Measurements from ENCODE around the gene MTIF3. TPM values are rescaled to one million over a fixed set of nuclear protein-coding genes. Genes with fewer than 3 reads are reported as not detected.

The MTIF3 gene
- total RNA-seq, 1 experiment from 2014 or later: 20.7 TPM

- Histone ChIP-seq H3K27me3 (ENCODE audit: control insufficient read depth, insufficient read depth, low read length) (no peaks in the 10 kb centered on the region), H3K27ac (ENCODE audit: low read length) (no peak overlapping the region), H3K9me3 (ENCODE audit: control insufficient read depth, insufficient read depth, low read depth, low read length) (no peaks in the 10 kb centered on the region), H3K4me3 (ENCODE audit: low read depth in 2 of 2, low read length in 2 of 2) (no peak overlapping the region), H3K4me1 (ENCODE audit: control insufficient read depth, insufficient read depth, low read length) (peaks cover 5% of the 10 kb centered on the region; the same call in 1 of the 2 replicates), H3K36me3 (ENCODE audit: control insufficient read depth, insufficient read depth, low read length) (no peaks in the 10 kb centered on the region)
- no peak for TF ChIP-seq REST (IDR thresholded peaks at IDR 0.05; ENCODE audit: insufficient read depth in 1 of 2, low read depth in 2 of 2, low read length in 1 of 2)
- TF ChIP-seq SIN3A (IDR thresholded peaks at IDR 0.05; ENCODE audit: borderline replicate concordance, insufficient read depth, low read depth, low read length): no peak
- TF ChIP-seq TCF7L2 (IDR thresholded peaks at IDR 0.05; ENCODE audit: low read depth, low read length): no peak
- no peak for TF ChIP-seq POLR2AphosphoS5 (IDR thresholded peaks at IDR 0.05; ENCODE audit: low read depth, low read length)
- TF ChIP-seq CTCF (IDR thresholded peaks at IDR 0.05): no peak
- in situ Hi-C loops (cut with HindIII; ENCODE audit: low pct_unique_long_range_greater_than_20kb, low sequenced_read_pairs) (no loop called here), intact Hi-C loops (cut with micrococcal nuclease; ENCODE audit: unreplicated experiment) (no loop called here)
- ATAC-seq: no peak
- POLR2A ChIA-PET: interaction anchor here (0.6 kb wide), 1 partner anchor 27 kb away, joined by 3 read pairs; no protein-coding TSS in a partner anchor
- DNase-seq (ENCODE audit: low read depth, low spot score): no peak
- BruUV-seq (replicated peaks): no TSS peak
- CTCF ChIA-PET: no interaction called here
Measured at GRCh38 chr13:27403727-27404385, 46.5 kb downstream of the MTIF3 start.

GRCh38 chr13:27403203-27403678 is 47.1 kb downstream of the MTIF3 start:
- Histone ChIP-seq H3K27ac (ENCODE audit: low read length) (no peak overlapping the region), H3K4me3 (ENCODE audit: low read depth in 2 of 2, low read length in 2 of 2) (no peak overlapping the region), H3K27me3 (ENCODE audit: control insufficient read depth, insufficient read depth, low read length) (no peaks in the 10 kb centered on the region), H3K4me1 (ENCODE audit: control insufficient read depth, insufficient read depth, low read length) (peaks cover 5% of the 10 kb centered on the region; the same call in 1 of the 2 replicates), H3K9me3 (ENCODE audit: control insufficient read depth, insufficient read depth, low read depth, low read length) (no peaks in the 10 kb centered on the region), H3K36me3 (ENCODE audit: control insufficient read depth, insufficient read depth, low read length) (no peaks in the 10 kb centered on the region)
- intact Hi-C loops (cut with micrococcal nuclease; ENCODE audit: unreplicated experiment) (no loop called here), in situ Hi-C loops (cut with HindIII; ENCODE audit: low pct_unique_long_range_greater_than_20kb, low sequenced_read_pairs) (no loop called here)
- TF ChIP-seq REST (IDR thresholded peaks at IDR 0.05; ENCODE audit: insufficient read depth in 1 of 2, low read depth in 2 of 2, low read length in 1 of 2) (no peak), POLR2AphosphoS5 (IDR thresholded peaks at IDR 0.05; ENCODE audit: low read depth, low read length) (no peak), SIN3A (IDR thresholded peaks at IDR 0.05; ENCODE audit: borderline replicate concordance, insufficient read depth, low read depth, low read length) (no peak), CTCF (IDR thresholded peaks at IDR 0.05) (no peak), TCF7L2 (IDR thresholded peaks at IDR 0.05; ENCODE audit: low read depth, low read length) (no peak)
- CTCF ChIA-PET: no interaction called here
- DNase-seq (ENCODE audit: low read depth, low spot score): no peak
- ATAC-seq: no peak
- POLR2A ChIA-PET: interaction anchor here (0.6 kb wide), 1 partner anchor 28 kb away, joined by 3 read pairs; no protein-coding TSS in a partner anchor
- BruUV-seq (replicated peaks): no TSS peak

Data from Panc1 (cell line).